DLD1 (cell line): Measurements from ENCODE around the gene TRIM43.
"Not testable (repeated sequence)": the region's sequence is repeated elsewhere in the genome, so short reads cannot be mapped to it uniquely, and the experiment has no call there.

Experiments used
- in situ Hi-C: cut with HindIII; loops from 2 replicates; pipeline ENCODE4 v1.10.0; 2017; ENCODE audit warnings: low sequenced_read_pairs

The TRIM43 gene

DNA sequence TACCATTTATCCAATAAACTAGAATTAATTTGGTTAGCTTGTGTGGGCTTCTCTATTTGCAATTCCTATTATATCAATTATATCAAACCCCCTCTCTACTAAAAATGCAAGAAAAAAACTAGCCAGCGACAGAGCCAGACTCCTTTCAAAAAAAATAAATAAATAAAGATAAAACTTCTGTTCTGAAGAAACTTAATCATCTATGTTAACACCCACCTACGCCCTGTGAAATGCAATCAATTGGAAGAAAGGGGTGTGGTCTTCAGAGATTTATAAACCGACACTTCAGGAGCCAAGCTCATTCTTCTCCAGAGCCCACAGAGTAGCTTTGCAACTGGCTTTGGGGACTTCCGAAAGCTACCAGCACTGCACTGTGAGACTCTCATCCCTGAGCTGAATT lies at the start of gene TRIM43:
Gene TRIM43 (plus strand): TSS at position 301 of the 400 bp plus-strand sequence. CDS start 2,023 bp downstream, outside the sequence.
- in situ Hi-C loops = not testable (repeated sequence)

DNA sequence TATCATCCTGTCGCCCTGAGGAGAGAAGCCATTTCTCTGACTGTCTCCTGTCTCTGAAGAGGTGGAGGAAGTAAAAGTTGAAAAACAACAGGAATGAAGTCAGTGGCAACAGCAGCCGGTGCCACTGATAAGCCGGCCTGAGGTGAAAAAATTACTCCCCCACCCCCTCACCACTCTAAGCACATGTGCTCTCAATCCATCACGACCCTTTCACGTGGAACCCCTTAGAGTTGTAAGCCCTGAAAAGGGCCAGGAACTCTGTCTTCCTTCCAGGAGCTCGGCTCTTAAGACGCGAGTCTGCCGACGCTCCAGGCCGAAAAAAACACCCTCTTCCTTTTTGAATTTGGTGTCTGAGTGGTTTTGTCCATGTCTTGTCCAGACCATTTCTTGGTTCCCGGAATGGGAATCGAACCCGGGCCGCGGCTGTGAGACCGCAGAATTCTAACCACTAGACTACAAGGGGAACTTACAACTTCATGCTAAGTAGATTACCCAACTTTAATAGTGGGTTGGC lies 40.7 kb upstream of the TRIM43 start:
- in situ Hi-C loops = no loop called here

DNA sequence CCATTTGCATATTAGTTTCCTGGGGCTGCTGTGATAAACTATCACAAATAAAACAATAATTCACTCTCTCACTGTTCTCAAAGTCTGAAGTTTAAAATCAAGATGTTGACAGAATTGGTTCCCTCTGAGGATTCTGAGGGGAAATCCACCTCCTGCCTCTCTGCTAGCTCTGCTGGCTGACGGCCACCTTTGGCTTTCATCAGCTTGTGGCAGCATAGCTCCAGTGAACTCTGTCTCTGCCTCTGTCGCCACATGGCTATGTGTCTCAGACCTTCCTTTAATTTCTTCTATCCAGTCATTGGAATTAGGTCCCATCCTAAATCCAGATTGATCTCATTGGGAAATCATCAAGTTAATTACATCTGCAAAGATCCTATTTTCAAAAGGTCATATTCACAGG lies 38.9 kb upstream of the TRIM43 start:
- in situ Hi-C loops = no loop called here

DNA sequence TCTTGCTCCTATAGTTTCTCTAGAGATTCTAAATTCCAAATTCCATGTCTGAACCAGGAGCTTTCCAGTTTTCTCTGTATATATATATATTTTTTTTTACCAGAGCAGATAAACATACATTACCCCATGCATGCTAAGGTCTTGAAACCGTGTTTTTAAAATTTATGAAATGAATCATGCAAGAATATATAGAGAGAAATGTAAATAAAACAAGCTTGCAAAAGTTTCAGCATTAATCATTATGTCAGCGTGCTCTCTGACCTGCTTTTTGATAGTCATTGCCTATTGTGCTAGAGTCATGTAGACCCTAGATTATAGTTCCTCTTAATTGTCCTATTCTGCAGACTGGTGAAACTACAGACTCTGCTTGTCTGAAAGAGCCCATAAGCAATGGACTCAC lies 22.6 kb upstream of the TRIM43 start:
- in situ Hi-C loops = no loop called here

DNA sequence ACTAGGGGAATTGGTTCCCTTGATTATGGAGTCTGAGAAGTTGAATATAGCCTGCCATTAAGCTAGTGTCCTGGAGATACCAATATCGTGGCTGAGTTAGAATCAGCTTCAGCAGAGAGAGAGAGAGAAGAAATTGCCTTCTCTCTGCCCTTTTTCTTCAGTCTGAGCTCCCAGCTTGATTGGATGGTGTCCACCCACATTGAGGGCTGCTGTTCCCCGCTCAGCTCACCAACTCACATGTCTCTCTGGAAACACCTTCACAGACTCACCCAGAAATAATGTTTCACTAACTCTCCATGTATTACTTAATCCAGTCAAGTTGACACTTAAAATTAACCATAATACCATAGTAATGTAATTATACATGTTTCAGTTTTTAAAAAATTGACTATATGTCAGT lies 17.9 kb upstream of the TRIM43 start:
- in situ Hi-C loops = no loop called here

DNA sequence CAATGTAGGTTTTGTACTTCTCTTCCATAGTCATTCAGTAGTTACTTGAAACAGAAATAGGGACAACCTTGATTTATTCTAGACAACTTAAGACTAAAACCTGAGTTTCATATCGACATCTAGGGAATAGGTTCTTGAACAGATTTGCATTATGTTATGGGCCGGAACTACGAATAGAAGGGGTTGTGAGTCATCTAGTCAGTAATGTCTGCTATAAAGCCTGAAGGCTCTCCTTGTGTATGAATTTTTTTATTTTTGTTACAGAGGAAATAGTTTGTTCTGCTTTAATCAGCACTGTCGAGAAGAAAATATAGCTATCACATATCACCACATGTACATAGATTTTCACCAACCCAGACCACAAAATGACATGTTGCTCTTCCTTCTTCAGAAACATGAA lies 17.3 kb upstream of the TRIM43 start:
- in situ Hi-C loops = no loop called here

DNA sequence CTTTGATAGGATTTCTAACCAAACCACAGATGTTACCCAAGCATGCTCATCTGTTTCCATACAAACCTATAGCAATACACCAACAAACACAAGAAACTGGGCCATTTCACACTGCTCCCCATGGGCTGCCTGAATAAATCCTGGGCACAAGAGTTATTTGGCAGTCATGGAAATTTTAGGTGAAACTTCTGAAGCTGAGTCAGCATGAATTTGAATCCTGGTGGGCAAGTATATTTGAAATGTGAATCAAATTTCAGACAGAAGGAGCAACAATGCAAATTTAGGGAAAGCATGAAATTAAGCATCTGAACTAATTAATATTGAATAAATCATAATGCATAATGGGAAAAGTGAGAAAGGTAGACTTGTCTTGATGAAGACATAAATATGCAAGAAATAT lies 15.9 kb upstream of the TRIM43 start:
- in situ Hi-C loops = no loop called here

DNA sequence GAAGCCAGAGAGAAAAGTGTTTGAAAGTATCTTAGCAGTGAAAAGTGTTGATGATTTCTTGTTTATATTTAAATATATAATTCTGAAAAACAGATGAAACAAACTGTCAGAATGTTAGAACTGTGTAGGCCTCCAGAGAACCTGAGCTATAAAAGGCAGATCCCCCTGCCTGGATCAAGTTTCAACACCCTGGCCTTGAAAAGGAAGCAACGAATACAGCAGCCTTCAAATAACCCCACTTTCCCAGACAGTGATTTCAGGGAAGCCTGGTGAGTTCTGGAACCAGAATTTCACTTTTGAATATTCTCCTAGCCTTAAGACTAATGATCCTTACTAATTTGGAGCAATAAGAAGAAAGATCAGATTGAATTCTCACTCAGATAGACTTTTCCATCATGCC lies 13.3 kb upstream of the TRIM43 start:
- in situ Hi-C loops = no loop called here

DNA sequence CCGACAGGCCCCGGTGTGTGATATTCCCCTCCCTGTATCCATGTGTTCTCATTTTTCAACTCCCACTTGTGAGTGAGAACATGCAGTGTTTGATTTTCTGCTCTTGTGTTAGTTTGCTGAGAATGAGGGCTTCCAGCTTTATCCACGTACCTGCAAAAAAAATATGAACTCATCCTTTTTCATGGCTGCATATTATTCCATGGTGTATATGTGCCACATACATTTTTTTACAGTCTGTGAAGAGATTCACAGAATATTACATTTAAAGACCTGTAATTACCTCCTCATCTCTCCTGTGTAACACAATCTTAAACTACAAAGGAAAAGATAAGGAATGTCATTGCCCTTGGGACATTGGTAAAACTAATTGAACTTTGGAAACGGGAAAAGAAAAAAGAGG lies 8.3 kb upstream of the TRIM43 start:
- in situ Hi-C loops = not testable (repeated sequence)

DNA sequence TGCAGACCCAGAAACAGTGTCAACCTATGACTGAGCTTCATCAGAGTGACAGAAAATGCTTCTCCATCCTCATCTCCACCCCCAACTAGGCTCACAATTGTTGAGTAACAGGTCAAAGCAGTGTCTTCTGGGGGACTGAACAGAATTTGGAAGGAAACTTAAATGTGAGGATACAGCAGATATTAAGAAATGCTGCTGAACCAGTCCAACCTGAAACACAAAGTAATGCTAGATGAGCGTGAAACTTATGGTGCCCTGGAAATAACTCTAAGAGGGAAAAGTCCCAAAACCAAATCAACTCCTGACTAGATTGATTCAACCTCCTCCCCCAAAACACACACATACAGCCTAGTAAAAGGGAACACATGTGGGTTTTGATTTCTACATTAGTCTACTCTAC lies 7.5 kb upstream of the TRIM43 start:
- in situ Hi-C loops = not testable (repeated sequence)

DNA sequence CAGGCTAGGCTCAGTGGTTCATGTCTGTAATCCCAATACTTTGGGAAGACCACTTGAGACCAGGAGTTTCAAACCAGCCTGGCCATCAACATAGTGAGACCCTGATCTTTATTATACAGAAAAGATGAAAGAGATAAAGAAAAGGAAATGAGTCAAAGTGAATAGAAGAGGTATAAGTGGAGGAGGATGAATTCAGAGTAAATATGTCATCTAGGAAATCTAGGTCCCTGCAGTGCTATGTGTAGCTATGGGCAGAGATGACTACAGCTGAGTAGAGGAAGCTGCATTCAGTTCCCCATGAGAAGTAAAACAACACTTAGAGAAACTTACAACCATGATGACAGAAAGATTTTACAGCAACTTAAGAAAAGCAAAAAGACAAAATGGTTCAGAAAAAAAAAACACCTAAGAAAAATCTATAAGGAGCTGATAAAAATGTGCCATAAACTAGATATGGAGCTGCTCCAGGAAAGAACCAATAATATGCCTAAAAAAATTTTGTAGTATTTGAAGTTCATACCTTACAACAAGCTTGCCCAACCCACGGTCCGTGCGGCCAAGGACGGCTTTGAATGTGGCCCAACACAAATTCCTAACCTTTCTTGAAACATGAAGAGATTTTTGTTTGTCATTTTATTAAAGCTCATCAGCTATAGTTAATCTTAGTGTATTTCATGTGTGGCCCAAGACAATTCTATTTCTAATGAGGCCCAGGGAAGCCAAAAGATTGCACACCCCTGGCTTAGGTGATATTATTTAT lies 1.8 kb upstream of the TRIM43 start:
- in situ Hi-C loops = not testable (repeated sequence)

DNA sequence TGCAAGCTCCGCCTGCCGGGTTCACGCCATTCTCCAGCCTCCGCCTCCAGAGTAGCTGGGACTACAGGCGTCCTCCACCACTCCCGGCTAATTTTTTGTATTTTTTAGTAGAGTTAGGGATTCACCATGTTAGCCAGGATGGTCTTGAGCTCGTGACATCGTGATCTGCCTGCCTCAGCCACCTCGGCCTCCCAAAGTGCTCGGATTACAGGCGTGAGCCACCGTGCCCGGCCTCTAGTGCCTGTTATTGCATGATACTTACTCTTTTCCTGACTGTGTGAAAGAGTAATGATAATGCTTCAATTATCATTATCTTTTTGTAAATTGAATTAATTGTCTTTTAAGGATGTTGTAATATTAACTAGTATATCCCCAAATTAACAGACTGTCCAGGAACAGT lies 1.2 kb downstream of the TRIM43 start:
- in situ Hi-C loops = not testable (repeated sequence)

DNA sequence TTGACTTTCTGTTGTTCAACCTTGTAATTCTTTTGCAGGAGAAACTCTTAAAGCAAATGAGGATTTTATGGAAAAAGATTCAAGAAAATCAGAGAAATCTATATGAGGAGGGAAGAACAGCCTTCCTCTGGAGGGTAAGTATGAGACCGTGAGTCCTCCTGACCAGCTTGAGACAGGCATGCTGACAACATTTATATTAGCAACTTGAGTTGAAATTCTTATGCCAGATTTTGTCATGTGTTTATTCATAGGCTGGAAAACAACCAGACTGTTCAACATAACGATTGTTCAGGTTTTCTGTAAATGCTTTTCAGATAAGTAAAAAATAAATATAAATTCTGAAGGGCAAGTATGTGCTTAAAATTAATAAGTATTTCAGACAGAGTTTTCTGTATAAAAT lies 3.2 kb downstream of the TRIM43 start:
- in situ Hi-C loops = not testable (repeated sequence)

DNA sequence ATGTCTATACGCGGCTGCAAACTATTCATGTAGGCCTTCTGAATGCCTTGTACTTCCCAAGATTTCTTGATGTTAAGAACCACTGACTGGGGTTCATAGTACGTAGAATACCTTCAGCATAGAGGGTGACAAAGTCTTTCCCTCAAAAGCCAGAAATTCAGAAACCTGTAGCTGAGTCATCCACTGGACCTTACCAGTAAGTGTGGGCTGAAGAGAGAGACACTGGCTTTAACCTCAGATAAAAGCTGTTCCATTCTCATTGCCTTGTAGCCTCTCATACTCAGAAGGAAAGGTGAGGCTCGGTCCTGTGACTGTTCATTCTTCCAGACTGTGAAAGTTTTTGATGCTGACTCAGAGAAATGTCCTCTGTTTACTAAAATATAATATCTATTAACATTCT lies 9.5 kb downstream of the TRIM43 start:
- in situ Hi-C loops = not testable (repeated sequence)

DNA sequence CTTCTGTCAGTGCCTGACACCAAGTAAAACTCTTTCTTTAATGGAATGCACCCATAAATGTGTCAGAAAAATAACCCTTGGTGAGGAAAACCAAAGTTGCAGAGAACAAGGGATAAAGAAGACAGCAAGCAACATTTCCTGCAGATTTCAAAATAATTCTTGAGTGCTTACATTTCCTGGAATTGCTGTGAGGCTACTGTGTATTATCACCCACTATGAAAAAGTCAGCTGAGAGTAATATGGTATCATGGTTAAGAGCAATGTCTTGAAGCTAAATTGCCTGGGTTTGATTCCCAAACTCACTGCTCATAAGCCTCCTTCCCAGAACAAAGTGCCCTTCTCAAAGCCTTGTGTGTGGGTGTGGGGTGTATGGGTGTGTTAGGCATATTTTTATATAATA lies 10.3 kb downstream of the TRIM43 start:
- in situ Hi-C loops = not testable (repeated sequence)

DNA sequence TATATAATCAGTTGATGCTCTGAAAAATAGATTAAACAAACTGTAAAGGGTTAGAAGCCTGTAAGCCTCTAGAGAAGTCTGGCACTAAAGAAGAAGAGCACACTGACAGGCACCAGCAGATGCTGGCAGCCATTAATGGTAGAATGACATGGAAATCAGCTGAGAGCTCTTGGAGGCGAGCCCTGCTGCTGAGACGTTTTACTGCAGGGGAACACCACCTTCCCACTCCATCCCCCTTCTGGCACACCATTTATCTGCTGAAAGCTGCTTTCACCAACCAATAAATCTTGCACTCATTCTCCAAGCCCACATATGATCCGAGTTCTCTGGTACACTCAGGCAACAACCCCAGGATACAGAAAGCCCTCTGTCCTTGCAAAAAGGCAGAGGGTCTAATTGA lies 16.6 kb downstream of the TRIM43 start:
- in situ Hi-C loops = not testable (repeated sequence)

DNA sequence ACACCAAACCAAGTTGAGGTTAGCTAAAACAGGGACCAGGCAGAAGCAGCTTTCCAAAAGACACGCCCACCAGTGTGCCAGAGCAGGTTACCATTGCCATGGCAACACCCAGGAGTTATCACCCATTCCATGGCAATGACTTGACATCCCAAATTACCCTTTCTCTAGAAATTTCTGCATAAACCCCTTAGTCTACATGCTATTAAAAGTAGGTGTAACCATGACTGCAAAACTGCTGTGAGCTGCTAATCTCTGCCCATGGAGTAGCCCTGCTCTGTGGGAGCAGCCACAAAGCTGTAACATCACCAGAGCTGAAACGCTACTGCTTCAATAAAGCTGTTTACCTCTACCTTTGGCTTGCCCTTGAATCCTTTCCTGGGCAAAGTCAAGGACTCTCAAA lies 18.0 kb downstream of the TRIM43 start:
- in situ Hi-C loops = not testable (repeated sequence)

DNA sequence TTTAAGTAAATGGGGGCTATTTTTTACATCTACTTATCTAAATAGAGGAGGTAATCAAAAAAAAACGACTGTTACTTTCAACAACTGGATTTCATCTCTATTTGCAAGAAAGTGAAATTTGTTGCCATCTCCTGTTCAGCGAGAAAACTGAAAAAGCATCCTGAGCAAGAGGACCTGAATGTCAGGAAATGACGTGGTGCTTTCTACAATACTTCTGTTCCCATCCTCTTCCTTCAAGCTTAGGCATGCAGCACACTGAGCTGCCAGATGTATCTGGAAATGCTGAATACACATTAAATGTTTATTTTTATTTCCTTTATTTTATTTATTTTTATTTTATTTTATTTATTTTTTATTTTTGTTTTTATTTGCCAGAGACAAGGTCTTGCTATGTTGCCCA lies 21.2 kb downstream of the TRIM43 start:
- in situ Hi-C loops = not testable (repeated sequence)

DNA sequence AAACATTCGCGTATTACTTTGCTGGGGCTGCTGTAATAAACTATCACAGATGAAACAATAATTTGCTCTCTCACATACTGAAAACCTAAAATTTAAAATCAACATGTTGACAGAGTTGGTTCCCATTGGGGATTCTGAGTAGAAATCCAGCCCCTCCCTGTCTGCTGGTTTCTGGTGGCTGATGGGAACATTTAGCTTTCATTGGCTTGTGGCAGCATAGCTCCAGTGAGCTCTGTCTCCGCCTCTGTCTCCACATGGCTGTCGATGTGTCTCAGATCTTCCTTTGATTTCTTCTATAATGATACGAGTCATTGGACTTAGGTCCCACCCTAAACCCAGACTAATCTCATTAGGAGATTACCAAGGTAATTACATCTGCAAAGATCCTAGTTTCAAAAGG lies 30.9 kb downstream of the TRIM43 start:
- in situ Hi-C loops = not testable (repeated sequence)

DNA sequence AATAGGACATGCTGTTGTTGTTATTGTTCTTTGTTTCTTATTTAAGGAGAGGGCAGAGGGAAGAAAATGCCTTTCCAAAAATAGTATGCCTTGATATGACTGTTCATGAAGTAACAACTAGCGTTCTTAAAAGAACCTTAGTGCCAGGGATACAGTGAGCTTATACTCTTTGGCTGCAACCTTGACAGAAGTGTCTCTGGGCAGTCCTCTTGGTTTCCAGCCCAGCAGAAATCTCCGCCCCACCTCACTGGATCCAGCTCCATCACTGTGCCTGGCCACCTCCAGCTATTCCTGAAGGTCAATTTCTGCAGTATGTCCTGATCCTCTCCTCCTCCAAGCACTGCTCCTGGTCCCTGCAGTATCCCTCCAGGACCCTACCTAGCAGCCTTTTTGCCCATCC lies 39.2 kb downstream of the TRIM43 start:
- in situ Hi-C loops = not testable (repeated sequence)

DNA sequence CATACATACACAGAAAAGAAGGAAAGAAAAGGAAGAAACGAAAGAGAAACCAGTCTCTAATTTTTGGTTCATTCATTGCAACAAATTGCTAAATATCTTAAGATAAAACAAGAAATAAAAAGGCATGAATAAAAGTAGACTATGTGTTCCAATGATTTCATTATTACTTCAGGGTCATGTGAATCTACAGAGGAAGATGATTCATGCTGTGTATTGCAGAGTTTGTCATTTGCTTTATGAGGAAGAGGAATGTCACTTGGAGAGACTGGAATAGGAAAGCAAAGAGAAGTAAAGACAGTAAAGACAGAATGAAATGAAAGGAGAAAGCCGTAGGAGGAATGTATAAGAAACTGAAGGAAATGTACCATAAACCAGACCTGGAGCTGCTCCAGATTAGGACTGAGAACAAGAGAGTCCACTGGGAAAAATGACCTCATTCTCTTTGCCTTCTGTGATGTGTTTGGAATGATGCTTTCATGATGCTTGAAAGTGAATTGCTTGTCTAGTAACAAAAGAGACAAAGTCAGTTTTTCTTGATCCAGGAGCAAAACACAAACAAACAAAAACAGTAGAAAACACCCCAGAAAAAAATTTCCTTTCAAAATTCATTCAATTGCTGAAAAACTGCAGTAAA lies 41.9 kb downstream of the TRIM43 start:
- in situ Hi-C loops = not testable (repeated sequence)

DNA sequence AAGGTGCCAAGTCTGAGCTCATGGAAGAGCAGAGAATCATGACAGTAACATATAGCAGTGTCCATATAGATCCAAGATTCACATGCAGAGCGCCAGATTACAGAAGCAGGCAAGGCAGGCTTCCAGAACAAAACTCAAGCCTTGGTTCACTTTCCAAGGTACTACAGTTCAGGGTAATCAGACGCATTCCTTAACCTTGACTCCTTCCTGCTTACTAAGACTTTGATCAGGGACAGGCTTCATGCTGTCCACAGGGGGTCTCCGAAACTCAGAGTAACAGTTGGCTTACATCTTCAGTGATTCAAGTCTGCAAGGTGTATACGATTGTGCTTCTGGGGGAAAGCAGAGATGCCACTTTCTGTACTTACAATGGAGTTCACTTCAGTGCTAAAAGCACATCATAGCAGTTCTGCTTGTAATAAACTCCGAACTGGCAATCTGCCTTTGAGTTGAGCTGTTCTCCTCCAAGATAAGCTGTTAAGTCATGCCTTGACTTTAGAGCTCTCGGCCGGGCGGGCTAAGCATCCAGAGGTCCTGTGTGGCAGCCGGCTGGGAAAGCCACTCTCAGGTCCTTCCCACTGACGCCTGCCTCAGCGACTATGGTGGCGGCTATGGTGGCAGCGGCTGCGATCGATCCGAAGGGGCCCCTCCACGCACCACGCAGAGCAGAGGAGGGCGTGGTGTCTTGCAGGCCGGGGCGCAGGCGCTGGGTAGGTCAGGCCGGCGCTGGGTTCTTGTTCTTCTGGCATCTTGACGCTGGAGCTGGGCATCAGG lies 48.9 kb downstream of the TRIM43 start:
- in situ Hi-C loops = not testable (repeated sequence)
